Neural cell (in vitro differentiated cells): ENCODE data around the gene IFNA16. TPM values are rescaled to one million over a fixed set of nuclear protein-coding genes. Genes with fewer than 3 reads are reported as not detected.
"Not testable (repeated sequence)": the region's sequence is repeated elsewhere in the genome, so short reads cannot be mapped to it uniquely, and the experiment has no call there.

Experiments used
- H2AFZ ChIP-seq: fragments of 200-600, 300-800 bp; sonication (generic), shearing (Covaris generic); 2 replicates; pipeline ENCODE4 v1.6.0; 2014; ENCODE audit warnings: low read depth, mild to moderate bottlenecking, antibody characterized with exemption, low read length, moderate library complexity
- H3F3A ChIP-seq: fragments of 200-600 bp; shearing (Covaris generic); 2 replicates; pipeline ENCODE4 v1.6.1; 2016; ENCODE audit warnings: mild to moderate bottlenecking, moderate library complexity, mixed read lengths, antibody characterized with exemption, low read length; ENCODE audit not compliant: insufficient read depth, poor library complexity, severe bottlenecking
- H3K27ac ChIP-seq: fragments of 200-600, 300-800 bp; sonication (generic), shearing (Covaris generic); 2 replicates; pipeline ENCODE4 v1.5.1; 2014; ENCODE audit warnings: mild to moderate bottlenecking, low read length, moderate library complexity
- H3K27me3 ChIP-seq: fragments of 300-800, 200-600 bp; sonication (generic), shearing (Covaris generic); 2 replicates; pipeline ENCODE4 v1.6.0; 2014; ENCODE audit warnings: mild to moderate bottlenecking, low read depth, low read length, moderate library complexity; ENCODE audit not compliant: insufficient read depth
- H3K36me3 ChIP-seq: fragments of 300-800, 200-600 bp; sonication (generic), shearing (Covaris generic); 2 replicates; pipeline ENCODE4 v1.5.1; 2014; ENCODE audit warnings: mild to moderate bottlenecking, antibody characterized with exemption, low read length, moderate library complexity; ENCODE audit not compliant: insufficient read depth
- H3K4me2 ChIP-seq: fragments of 300-800, 200-600 bp; sonication (generic), shearing (Covaris generic); 2 replicates; pipeline ENCODE4 v1.6.0; 2014; ENCODE audit warnings: mild to moderate bottlenecking, low read length
- H3K4me3 ChIP-seq: fragments of 300-800, 200-600 bp; sonication (generic), shearing (Covaris generic); 2 replicates; pipeline ENCODE4 v1.5.1; 2014; ENCODE audit warnings: mild to moderate bottlenecking, low read length, moderate library complexity
- H3K79me2 ChIP-seq: fragments of 200-600 bp; shearing (Covaris generic); replicated peaks from 2 replicates; pipeline ENCODE4 v1.6.0; 2014; ENCODE audit warnings: mild to moderate bottlenecking, low read length, moderate library complexity; ENCODE audit not compliant: insufficient read depth
- H3K9ac ChIP-seq: fragments of 300-800, 200-600 bp; sonication (generic), shearing (Covaris generic); 2 replicates; pipeline ENCODE4 v1.6.1; 2016; ENCODE audit warnings: mild to moderate bottlenecking, low read length, mixed read lengths
- H3K9me2 ChIP-seq: fragments of 200-600 bp; shearing (Covaris generic); 2 replicates; pipeline ENCODE4 v1.6.1; 2016; ENCODE audit warnings: mild to moderate bottlenecking, low read length, mixed read lengths; ENCODE audit not compliant: insufficient read depth
- H3K9me3 ChIP-seq: fragments of 200-600, 300-800 bp; sonication (generic), shearing (Covaris generic); 2 replicates; pipeline ENCODE4 v1.6.1; 2016; ENCODE audit warnings: mild to moderate bottlenecking, mixed run types, low read length, moderate library complexity, mixed read lengths
- H4K20me1 ChIP-seq: fragments of 200-600 bp; shearing (Covaris generic); 2 replicates; pipeline ENCODE4 v1.6.1; 2016; ENCODE audit warnings: mild to moderate bottlenecking, mixed run types; ENCODE audit not compliant: insufficient read depth
- EP300 ChIP-seq: fragments of 450-650 bp; conservative IDR thresholded peaks from 2 replicates; pipeline ENCODE4 v1.6.1; 2014; ENCODE audit warnings: antibody characterized with exemption, mild to moderate bottlenecking, moderate library complexity; ENCODE audit not compliant: poor library complexity, severe bottlenecking
- EZH2 ChIP-seq: fragments of 200-600, 300-800 bp; shearing (Covaris generic), sonication (generic); IDR thresholded peaks from 2 replicates; pipeline ENCODE4 v1.6.1; 2014; ENCODE audit warnings: antibody characterized with exemption, low read length, borderline replicate concordance, mild to moderate bottlenecking; ENCODE audit not compliant: insufficient read depth, poor library complexity, severe bottlenecking
- MXI1 ChIP-seq: fragments of 450-650 bp; conservative IDR thresholded peaks from 2 replicates; pipeline ENCODE4 v1.6.1; 2014; ENCODE audit warnings: antibody characterized with exemption, mild to moderate bottlenecking; ENCODE audit not compliant: poor library complexity, severe bottlenecking
- POLR2AphosphoS5 ChIP-seq: IDR thresholded peaks from 2 replicates; pipeline ENCODE4 v1.6.1; 2012
- RAD21 ChIP-seq: fragments of 450-650 bp; conservative IDR thresholded peaks from 2 replicates; pipeline ENCODE4 v1.6.1; 2014; ENCODE audit warnings: antibody characterized with exemption, mild to moderate bottlenecking, moderate library complexity
- SMC3 ChIP-seq: fragments of 450-650 bp; conservative IDR thresholded peaks from 2 replicates; pipeline ENCODE4 v1.6.1; 2014; ENCODE audit warnings: antibody characterized with exemption, mild to moderate bottlenecking, moderate library complexity; ENCODE audit not compliant: poor library complexity
- TAF1 ChIP-seq: IDR thresholded peaks from 2 replicates; pipeline ENCODE4 v1.6.1; 2012; ENCODE audit warnings: low read depth
- polyA minus RNA-seq: library from RNA; depleted of rRNA, polyadenylated mRNA; stranded (reverse); fragments of >200 nt; gene quantifications from 2 replicates; pipeline ENCODE4 v1.2.3, GENCODE V29; 2014
- polyA plus RNA-seq: library from polyadenylated mRNA; depleted of rRNA; stranded (reverse); fragments of >200 nt; gene quantifications from 2 replicates; pipeline ENCODE4 v1.2.3, GENCODE V29; 2014
- TF ChIP-seq, protein P1 (sequence below): IDR thresholded peaks from 2 replicates; pipeline ENCODE4 v1.6.1; 2012; ENCODE audit warnings: borderline replicate concordance
- TF ChIP-seq, protein P2 (sequence below): fragments of 450-650 bp; IDR thresholded peaks from 2 replicates; pipeline ENCODE4 v1.5.1; 2014; ENCODE audit warnings: antibody characterized with exemption, mild to moderate bottlenecking, moderate library complexity; ENCODE audit not compliant: poor library complexity, severe bottlenecking

The IFNA16 gene
- polyA plus RNA-seq (not detected in 2 replicates), polyA minus RNA-seq (not detected in 2 replicates)

DNA sequence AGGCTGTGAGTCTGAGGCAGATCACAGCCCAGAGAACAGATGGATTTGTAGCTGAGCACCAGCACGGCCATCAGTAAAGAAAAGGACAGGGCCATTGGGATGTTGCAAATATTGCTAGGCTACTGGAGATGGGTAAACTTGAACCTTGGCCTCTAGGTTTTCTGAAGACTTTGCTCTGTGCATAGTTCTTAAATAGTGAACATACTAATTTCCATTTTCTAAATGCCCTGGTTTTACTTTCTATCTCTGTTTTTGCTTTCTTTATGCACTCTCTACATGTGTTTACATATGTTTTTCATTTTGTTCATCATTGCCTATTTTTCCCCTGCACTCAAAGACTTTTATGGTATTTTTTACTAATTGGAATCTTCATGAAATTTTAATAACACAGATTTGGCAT lies at the start of gene IFNA16:
TSS of gene IFNA16 (minus strand) at position 101 of the 400 bp plus-strand sequence. CDS start at position 95, 6 bp downstream.
- H3K36me3 ChIP-seq, H3K9me2 ChIP-seq, H3K4me3 ChIP-seq, H3K4me2 ChIP-seq, H4K20me1 ChIP-seq, H3K9ac ChIP-seq, H2AFZ ChIP-seq, H3K9me3 ChIP-seq, H3K27ac ChIP-seq, H3F3A ChIP-seq, H3K79me2 ChIP-seq, H3K27me3 ChIP-seq: not testable (repeated sequence)

DNA sequence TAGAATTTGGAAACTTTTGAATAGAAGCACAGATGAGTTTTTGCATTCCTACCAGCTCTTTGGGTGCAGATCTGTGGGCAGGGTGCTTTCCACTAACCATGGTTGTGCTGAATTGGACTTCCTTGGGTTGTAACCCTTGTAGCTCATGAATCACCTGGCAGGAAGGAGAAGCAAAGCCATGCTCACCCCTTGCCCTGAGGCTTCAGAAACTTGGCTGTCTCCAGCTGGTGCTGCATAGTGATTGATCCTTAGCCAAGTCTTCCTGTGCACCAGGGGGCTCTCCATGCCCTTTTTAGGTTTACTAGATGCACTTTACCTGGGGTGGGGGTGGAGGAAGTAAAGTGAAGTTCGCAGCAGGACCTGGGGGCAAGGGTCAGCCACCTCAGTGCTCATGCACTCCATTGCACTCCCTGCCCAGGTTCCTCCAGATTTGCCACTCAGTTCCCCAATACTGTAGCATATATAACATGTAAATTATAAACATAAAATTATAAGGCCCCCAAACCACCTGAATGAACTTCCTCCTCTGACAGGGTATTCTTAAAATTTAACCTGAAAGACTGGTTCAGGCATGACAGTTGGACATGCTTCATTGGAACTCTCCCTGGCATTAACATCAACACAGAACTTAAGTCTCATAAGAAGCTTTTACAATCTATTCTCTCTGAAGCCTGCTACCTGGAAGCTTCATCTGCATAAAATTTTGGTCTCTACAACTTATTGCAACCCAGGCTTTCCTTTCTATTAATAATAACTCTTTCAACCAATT lies 48.5 kb upstream of the IFNA16 start:
- no peaks in the 10 kb centered on the region for H3K27me3 ChIP-seq
- no peaks in the 10 kb centered on the region for H3K9me3 ChIP-seq

More for the DNA sequence above, 48.5 kb upstream of the IFNA16 start:
- TF ChIP-seq, protein P1, sequence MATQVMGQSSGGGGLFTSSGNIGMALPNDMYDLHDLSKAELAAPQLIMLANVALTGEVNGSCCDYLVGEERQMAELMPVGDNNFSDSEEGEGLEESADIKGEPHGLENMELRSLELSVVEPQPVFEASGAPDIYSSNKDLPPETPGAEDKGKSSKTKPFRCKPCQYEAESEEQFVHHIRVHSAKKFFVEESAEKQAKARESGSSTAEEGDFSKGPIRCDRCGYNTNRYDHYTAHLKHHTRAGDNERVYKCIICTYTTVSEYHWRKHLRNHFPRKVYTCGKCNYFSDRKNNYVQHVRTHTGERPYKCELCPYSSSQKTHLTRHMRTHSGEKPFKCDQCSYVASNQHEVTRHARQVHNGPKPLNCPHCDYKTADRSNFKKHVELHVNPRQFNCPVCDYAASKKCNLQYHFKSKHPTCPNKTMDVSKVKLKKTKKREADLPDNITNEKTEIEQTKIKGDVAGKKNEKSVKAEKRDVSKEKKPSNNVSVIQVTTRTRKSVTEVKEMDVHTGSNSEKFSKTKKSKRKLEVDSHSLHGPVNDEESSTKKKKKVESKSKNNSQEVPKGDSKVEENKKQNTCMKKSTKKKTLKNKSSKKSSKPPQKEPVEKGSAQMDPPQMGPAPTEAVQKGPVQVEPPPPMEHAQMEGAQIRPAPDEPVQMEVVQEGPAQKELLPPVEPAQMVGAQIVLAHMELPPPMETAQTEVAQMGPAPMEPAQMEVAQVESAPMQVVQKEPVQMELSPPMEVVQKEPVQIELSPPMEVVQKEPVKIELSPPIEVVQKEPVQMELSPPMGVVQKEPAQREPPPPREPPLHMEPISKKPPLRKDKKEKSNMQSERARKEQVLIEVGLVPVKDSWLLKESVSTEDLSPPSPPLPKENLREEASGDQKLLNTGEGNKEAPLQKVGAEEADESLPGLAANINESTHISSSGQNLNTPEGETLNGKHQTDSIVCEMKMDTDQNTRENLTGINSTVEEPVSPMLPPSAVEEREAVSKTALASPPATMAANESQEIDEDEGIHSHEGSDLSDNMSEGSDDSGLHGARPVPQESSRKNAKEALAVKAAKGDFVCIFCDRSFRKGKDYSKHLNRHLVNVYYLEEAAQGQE = no peak
- no peak for TF ChIP-seq POLR2AphosphoS5
- TF ChIP-seq SMC3 = no peak
- no peak for TF ChIP-seq EP300
- TF ChIP-seq RAD21 = no peak
- no peak for TF ChIP-seq EZH2
- TF ChIP-seq, protein P2, sequence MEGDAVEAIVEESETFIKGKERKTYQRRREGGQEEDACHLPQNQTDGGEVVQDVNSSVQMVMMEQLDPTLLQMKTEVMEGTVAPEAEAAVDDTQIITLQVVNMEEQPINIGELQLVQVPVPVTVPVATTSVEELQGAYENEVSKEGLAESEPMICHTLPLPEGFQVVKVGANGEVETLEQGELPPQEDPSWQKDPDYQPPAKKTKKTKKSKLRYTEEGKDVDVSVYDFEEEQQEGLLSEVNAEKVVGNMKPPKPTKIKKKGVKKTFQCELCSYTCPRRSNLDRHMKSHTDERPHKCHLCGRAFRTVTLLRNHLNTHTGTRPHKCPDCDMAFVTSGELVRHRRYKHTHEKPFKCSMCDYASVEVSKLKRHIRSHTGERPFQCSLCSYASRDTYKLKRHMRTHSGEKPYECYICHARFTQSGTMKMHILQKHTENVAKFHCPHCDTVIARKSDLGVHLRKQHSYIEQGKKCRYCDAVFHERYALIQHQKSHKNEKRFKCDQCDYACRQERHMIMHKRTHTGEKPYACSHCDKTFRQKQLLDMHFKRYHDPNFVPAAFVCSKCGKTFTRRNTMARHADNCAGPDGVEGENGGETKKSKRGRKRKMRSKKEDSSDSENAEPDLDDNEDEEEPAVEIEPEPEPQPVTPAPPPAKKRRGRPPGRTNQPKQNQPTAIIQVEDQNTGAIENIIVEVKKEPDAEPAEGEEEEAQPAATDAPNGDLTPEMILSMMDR = no peak
- TF ChIP-seq TAF1 = no peak
- no peak for TF ChIP-seq MXI1
- H3K36me3 ChIP-seq = no peaks in the 10 kb centered on the region
- H2AFZ ChIP-seq = no peak overlapping the region
- no peaks in the 10 kb centered on the region for H3F3A ChIP-seq
- H3K4me2 ChIP-seq = no peak overlapping the region
- H4K20me1 ChIP-seq = no peaks in the 10 kb centered on the region
- H3K4me3 ChIP-seq = no peak overlapping the region
- no peaks in the 10 kb centered on the region for H3K79me2 ChIP-seq
- H3K9me2 ChIP-seq = no peaks in the 10 kb centered on the region
- H3K9ac ChIP-seq = no peak overlapping the region
- H3K27ac ChIP-seq = no peak overlapping the region
